Fibroblast of skin of right biceps (primary cell): Measurements from ENCODE around the gene KCNH5.

Experiments
- DNase-seq: peaks from one replicate; pipeline ENCODE4 v3.0.0-alpha.2; 2013

The KCNH5 gene

DNA sequence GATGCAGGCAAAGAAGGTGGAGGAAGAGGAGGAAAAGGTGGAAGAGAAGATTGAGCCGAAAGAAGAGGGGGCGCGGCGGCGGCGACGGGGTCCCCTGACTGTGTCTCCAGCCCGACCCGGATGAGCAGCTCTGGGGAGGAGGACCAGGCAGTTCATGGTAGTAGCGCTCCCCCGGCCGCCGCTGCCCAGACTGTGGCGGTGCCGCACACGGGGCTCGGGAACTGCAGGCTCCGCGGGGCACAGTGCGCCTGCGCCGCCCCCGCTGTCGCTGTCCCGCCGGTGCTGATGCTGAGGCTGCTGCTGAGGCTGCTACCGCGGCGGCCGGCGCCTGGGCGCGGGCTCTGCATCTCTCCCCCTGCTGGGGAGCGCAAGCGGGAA is at the start of gene KCNH5:
TSS of gene KCNH5 (minus strand) at position 225 of the 378 bp plus-strand sequence. CDS start 272 bp downstream, outside the sequence.
- peak; percentile 47 for DNase-seq

DNA sequence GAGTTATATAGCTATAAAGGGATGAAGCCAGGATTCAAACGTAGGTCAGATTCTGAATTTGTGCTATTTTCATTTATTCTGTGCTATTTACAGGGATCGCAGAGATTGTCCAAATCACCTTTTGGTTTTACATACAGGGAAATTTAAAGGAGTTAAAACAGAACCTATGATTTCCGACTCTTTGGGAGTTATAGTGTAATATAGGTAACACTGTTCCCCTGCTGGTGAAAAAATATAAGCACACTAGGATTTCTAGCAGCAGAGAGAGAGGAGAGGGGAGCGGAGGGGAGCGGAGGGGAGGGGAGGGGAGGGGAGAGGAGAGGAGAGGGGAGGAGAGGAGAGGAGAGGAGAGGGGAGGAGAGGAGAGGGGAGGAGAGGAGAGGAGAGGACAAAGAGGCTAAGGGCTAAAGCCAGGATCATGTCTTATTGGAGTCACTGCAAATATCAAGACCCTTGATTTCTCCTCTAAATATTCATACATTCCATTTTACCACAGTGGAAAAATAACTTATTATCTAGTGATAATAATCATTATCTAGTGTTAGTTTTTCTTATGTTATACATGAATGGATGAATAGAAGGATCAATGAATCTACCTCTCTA is 46.2 kb upstream of the KCNH5 start:
- DNase-seq, result no peak

GRCh38 chr14:63088865-63089264 is 43.6 kb upstream of the KCNH5 start:
- no peak for DNase-seq

DNA sequence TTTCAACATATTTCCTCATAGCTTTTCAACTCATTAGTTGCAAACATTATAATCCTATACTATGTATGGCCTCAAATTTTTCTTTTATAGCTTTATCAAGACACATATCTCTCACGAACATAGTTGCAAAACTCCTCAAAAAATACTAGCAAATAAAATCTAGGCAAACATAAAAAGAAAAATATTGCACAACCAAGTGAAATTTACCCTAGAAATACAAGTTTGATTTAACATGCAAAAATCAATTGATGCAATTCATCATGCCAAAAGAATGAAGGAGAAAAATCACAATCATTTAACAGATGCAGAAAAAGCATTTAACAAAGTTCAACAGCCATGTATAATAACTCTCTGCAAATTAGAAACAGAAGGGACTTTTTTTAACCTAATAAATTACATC is 33.3 kb upstream of the KCNH5 start:
- DNase-seq, result no peak

DNA sequence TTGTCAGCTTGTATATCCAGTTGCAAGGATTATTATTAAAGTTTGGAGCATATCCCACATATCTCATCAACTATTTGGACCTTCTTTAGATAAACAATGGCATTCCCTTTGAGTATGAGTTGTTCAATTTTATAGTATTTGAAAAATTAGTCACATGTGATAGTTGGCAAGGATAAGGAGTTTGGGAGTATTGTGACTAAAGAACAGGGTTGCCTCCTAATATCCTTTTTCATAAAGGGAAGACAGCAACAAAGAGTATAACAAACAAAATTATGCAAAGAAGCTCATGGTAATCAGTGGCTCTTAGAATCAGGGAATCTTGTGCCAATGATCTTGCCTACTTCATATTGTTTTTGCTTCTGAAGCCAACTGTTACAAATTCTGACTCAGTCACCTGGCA is 31.2 kb upstream of the KCNH5 start:
- no peak for DNase-seq

GRCh38 chr14:63055631-63056030 is 10.4 kb upstream of the KCNH5 start:
- no peak for DNase-seq

- DNase-seq, result no peak
These were observed 6.7 kb upstream of the KCNH5 start for GRCh38 chr14:63051992-63052391.

DNA sequence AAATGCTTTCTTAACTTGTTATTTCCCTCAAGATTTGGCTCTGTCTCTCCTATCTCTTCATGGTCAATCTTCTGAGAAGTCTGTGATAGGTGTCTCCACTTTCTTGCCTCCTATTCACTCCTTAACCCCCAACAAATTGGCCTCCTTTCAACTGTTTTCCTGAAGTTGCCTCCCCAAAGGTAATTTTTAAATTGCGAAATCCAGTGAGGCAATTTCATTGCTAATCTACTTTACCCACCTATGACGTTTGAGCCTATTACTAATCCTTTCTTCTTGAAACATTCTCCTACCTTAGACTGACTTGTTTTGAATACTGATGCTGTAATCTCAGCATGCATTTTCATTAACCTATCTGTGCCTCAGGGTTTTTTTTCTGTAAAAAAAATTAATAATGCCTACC is 6.0 kb upstream of the KCNH5 start:
- no peak for DNase-seq

GRCh38 chr14:63050694-63051093 is 5.4 kb upstream of the KCNH5 start:
- DNase-seq, result no peak

- DNase-seq, result no peak
These were observed 1.3 kb upstream of the KCNH5 start for GRCh38 chr14:63046339-63047268.

GRCh38 chr14:63045612-63046320 is 508 bp upstream of the KCNH5 start:
- DNase-seq, result peak; percentile 31

DNA sequence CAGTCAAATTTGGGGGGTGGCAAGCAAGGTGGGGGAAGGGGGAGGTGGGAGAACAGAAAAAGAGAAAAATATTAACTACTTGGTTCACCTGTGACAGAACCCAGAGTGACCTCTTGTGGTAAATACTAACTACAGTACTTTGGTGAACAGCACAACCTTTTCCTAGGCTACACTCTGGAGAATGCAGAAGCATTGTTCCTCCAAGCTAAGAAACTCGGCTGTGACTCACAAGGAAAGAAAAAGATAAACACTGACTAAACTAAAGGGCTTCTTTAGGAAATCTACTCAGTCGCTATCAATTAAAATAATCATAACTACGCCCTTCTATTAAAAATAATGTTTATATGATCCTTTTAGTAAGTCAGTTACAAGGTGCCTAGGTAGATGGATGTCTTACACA is 5.4 kb downstream of the KCNH5 start:
- peak; percentile 42 for DNase-seq

DNA sequence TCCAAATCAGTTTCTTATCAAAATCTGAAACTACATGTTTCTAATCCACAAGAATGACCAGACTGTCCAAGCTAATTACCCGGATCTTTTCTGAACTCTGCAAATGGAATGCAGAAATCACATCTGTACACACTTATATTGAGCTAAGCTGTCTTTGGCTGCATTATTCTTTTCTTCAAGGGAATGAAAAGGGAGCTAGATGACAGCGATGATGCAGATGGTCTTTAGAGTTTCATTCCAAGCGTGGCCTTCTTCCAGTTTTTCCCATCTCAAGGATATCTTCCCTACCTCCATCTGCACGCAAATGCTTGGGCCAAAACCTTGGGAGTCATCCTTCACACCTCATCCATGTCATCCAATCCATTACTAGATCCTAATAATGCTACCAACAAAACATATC is 12.6 kb downstream of the KCNH5 start:
- peak; percentile 3 for DNase-seq

GRCh38 chr14:63032076-63032475 is 13.2 kb downstream of the KCNH5 start:
- DNase-seq, result no peak

DNA sequence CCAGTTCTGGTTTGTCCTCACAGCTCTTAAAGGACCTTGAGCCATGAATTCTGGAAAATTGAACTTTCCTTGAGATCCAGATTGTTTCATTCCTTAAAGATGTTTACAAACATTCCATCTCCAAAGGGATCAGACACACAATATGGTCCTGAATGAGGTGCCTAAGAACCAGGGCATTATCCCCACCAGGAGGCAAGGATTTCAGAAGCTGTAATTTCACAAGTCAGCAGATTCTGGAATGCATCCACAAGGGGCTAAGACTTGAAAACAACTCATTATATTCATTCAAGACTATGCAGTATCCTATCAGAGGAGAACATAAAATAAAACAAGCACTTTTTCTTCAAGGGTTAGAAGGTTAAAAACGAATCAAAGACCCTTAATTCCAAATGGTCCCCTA is 15.1 kb downstream of the KCNH5 start:
- DNase-seq, result no peak

DNA sequence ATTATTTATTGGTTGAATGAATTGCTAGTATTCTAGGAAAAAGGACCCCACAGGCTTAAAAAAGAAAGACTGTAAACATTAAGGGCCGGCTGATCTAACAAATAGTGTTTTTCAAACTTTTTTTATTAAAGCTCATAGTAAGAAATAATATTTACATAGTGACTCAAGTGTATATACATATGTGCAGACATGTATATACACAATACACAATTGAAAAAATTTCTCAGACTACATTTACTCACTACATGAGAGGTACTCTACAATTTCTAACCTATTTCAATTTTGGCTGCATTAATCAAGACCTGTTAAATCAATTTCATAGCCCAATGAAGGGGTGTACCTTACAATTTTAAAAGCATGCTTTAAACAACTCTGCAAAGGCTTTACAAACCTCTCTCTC is 17.5 kb downstream of the KCNH5 start:
- DNase-seq, result no peak

GRCh38 chr14:63026491-63026890 is 18.8 kb downstream of the KCNH5 start:
- no peak for DNase-seq

GRCh38 chr14:63014621-63015020 is 30.6 kb downstream of the KCNH5 start:
- DNase-seq, result no peak

GRCh38 chr14:63012171-63012570 is 33.1 kb downstream of the KCNH5 start:
- no peak for DNase-seq

DNA sequence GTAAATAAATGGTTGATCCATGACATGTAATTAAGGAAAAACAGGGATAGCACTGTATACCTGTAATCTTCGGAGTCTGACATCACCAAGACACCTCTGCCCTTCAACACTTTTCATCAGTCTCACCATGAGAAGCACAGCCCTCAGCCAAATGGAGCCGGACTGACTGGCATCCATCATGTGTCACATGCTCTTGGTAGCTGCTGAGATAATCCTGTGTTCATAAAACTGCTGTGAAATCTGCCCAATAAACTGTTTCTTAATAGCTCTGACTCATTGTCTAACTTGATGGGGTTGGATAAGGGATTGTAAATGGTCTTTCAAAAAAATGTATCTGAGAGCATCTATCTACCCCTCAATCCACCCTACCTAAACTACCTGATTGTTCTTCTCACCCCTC is 33.6 kb downstream of the KCNH5 start:
- no peak for DNase-seq

- DNase-seq, result no peak
These were observed 35.8 kb downstream of the KCNH5 start for GRCh38 chr14:63009495-63009894.

DNA sequence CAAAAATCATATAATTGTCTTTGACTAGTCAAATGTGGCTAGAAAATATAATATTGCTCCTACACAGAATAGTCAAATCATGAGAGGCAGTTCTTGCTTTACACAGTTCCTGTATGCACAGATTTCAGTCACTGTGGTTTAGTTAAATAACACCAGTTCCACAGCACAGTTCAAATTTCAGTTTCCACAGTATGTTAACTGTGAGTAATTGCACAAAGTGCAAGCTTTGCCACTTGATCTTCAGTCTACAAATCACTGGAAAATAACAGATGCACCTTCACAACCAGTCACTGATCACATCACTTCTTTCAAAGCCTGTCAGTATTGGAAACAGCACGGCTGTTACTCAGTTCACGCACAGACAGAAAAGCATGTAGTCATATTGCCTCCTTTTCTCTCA is 38.7 kb downstream of the KCNH5 start:
- DNase-seq, result no peak

DNA sequence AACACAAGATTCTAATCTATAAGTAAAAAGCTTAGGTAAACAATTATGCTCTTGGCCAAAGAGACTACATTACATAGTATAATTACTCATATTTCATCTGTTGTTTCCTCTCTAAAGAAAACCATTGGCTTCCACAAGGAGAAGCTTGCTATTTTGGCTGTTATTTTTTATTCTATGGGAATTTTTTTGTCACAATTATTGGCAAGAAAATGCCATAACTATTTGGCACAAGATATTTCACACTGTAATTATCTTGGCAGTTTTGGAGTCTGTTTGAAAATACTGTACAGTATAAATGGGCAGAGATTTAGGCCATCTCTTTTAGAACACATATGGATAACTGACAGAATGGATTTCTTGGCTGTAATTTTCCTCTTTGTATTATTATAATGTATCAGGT is 51.2 kb downstream of the KCNH5 start:
- DNase-seq, result no peak

DNA sequence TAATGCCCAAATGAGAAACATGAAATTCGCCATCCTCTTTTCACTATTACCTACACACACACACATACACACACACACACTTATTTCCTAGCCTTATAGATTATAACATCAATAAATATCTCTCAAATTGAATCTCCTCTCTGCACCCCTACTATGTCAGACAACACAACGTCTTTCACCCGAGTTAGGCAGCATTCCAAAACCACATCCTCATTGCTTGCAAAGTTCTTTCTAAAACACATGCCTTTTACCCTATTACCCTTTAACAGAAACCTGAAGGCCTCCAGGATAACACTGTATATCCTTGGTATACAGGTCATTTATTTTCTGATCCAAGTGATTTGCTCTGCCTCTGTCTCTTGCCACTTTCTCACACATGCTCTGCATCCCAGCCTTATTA is 56.3 kb downstream of the KCNH5 start:
- DNase-seq, result peak; percentile 53
